Osteoblast (primary cell): ENCODE measurements around the gene STAT4. TPM values are rescaled to one million over a fixed set of nuclear protein-coding genes. Genes with fewer than 3 reads are reported as not detected.

Experiments used
- DNase-seq: peaks from one replicate; pipeline ENCODE4 v3.0.0; 2011; ENCODE audit warnings: low spot score, mixed read lengths; ENCODE audit not compliant: insufficient read length; ENCODE audit errors: missing footprints
- H2AFZ ChIP-seq: 2 replicates; pipeline ENCODE4 v1.6.0; 2011; ENCODE audit warnings: mild to moderate bottlenecking, low read length
- H3K27ac ChIP-seq: 2 replicates; pipeline ENCODE4 v1.5.1; 2011; ENCODE audit warnings: mild to moderate bottlenecking, low read depth, low read length, moderate library complexity
- H3K27me3 ChIP-seq: 2 replicates; pipeline ENCODE4 v1.6.0; 2012; ENCODE audit warnings: mild to moderate bottlenecking, control low read depth, inconsistent platforms, low read length, moderate library complexity; ENCODE audit not compliant: insufficient read depth
- H3K36me3 ChIP-seq: 2 replicates; pipeline ENCODE4 v1.5.1; 2011; ENCODE audit warnings: mild to moderate bottlenecking, low read length, control low read depth, moderate library complexity; ENCODE audit not compliant: insufficient read depth
- H3K4me1 ChIP-seq: 2 replicates; pipeline ENCODE4 v1.5.1; 2011; ENCODE audit warnings: mild to moderate bottlenecking, low read length, control low read depth, moderate library complexity; ENCODE audit not compliant: insufficient read depth
- H3K4me2 ChIP-seq: 2 replicates; pipeline ENCODE4 v1.6.0; 2011; ENCODE audit warnings: mild to moderate bottlenecking, low read length; ENCODE audit not compliant: insufficient read depth
- H3K4me3 ChIP-seq: fragments of 200-600 bp; sonication (generic); 3 replicates; pipeline ENCODE4 v1.5.1; 2012; ENCODE audit warnings: mild to moderate bottlenecking, low read length, inconsistent platforms; ENCODE audit not compliant: insufficient read depth
- H3K79me2 ChIP-seq: 2 replicates; pipeline ENCODE4 v1.6.0; 2012; ENCODE audit warnings: mild to moderate bottlenecking, low read length, control low read depth, inconsistent platforms; ENCODE audit not compliant: insufficient read depth
- H3K9me3 ChIP-seq: 2 replicates; pipeline ENCODE4 v1.5.1; 2011; ENCODE audit warnings: low read depth, low read length, control low read depth
- H4K20me1 ChIP-seq: 2 replicates; pipeline ENCODE4 v1.6.0; 2012; ENCODE audit warnings: mild to moderate bottlenecking, low read length, control low read depth; ENCODE audit not compliant: insufficient read depth
- small RNA-seq: library from RNA; depleted of rRNA; stranded (forward); fragments of <200 nt; gene quantifications from one replicate; pipeline ENCODE3, GENCODE V24; 2012
- total RNA-seq: library from RNA; depleted of rRNA; stranded (reverse); fragments of >200 nt; gene quantifications from 2 replicates; pipeline ENCODE4 v1.2.3, GENCODE V29; 2012
- TF ChIP-seq, protein P1 (sequence below): IDR thresholded peaks from 2 replicates; pipeline ENCODE4 v1.5.1; 2011; ENCODE audit warnings: mild to moderate bottlenecking, low read depth, low read length, moderate library complexity; ENCODE audit errors: extremely low read depth

Gene STAT4
- total RNA-seq, 1 donor = 16.6 TPM

DNA sequence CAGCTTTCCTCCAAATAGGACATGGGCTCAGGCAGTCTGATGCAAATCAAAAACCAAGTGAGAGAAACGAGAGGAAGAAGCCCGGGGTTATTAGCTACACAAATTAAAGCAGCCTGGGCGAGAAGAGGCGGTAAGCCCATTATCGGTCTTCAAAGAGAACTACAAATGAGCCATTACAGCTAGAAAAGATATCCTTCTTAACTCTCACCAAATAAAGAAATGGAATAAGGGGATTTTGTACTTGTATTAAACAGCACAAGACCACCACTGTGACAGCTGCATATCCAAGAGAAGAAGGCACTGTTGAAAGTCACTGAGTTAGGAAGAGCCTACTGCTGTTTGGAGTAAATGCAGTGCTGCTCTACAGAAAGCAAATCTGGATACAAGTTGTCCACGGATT, 169.5 kb downstream of the STAT4 start:
- Histone ChIP-seq H3K4me3 (no peak overlapping the region), H3K79me2 (peaks cover 2% of the 10 kb centered on the region), H3K4me1 (peaks cover 27% of the 10 kb centered on the region), H2AFZ (no peak overlapping the region), H3K36me3 (peaks cover 100% of the 10 kb centered on the region), H4K20me1 (peaks cover 32% of the 10 kb centered on the region), H3K27ac (no peak overlapping the region), H3K4me2 (no peak overlapping the region), H3K9me3 (no peaks in the 10 kb centered on the region), H3K27me3 (no peaks in the 10 kb centered on the region)
- TF ChIP-seq, protein P1, sequence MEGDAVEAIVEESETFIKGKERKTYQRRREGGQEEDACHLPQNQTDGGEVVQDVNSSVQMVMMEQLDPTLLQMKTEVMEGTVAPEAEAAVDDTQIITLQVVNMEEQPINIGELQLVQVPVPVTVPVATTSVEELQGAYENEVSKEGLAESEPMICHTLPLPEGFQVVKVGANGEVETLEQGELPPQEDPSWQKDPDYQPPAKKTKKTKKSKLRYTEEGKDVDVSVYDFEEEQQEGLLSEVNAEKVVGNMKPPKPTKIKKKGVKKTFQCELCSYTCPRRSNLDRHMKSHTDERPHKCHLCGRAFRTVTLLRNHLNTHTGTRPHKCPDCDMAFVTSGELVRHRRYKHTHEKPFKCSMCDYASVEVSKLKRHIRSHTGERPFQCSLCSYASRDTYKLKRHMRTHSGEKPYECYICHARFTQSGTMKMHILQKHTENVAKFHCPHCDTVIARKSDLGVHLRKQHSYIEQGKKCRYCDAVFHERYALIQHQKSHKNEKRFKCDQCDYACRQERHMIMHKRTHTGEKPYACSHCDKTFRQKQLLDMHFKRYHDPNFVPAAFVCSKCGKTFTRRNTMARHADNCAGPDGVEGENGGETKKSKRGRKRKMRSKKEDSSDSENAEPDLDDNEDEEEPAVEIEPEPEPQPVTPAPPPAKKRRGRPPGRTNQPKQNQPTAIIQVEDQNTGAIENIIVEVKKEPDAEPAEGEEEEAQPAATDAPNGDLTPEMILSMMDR = no peak
- DNase-seq = no peak

DNA sequence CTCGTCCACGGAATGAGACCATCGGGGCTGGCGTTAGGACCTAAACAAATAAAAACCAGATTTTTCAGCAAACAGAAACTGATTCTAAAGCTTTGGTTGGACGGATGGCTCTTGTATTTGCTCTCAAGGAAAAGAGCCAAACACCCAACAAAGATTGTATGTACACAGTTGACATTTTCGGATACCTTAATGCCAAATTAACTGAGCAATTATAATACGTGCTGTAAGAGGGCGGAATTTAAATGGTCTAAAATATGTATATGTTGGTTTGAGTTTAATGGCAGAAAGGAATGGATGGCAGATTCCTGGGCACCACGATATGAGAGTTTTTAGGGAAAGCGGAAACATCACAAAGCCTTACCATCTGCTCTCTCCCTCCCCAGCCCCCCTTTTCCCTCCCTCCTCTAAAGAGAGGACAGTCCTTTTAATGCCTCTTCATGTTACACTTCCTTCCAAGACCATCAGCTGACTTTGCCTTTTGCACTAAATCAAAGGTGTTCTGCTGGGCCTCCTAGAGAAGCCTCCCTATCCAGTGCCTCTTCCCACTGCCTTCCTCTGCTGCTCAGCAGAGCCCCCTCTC, 170.1 kb downstream of the STAT4 start:
- Histone ChIP-seq H3K4me2 (no peak overlapping the region), H3K36me3 (peaks cover 100% of the 10 kb centered on the region), H2AFZ (no peak overlapping the region), H3K27me3 (no peaks in the 10 kb centered on the region), H3K9me3 (no peaks in the 10 kb centered on the region), H3K4me3 (no peak overlapping the region), H3K4me1 (peaks cover 27% of the 10 kb centered on the region), H3K79me2 (no peaks in the 10 kb centered on the region), H4K20me1 (peaks cover 32% of the 10 kb centered on the region), H3K27ac (peak overlapping the region; percentile 10)
- DNase-seq = no peak
- TF ChIP-seq, protein P1 = no peak

DNA sequence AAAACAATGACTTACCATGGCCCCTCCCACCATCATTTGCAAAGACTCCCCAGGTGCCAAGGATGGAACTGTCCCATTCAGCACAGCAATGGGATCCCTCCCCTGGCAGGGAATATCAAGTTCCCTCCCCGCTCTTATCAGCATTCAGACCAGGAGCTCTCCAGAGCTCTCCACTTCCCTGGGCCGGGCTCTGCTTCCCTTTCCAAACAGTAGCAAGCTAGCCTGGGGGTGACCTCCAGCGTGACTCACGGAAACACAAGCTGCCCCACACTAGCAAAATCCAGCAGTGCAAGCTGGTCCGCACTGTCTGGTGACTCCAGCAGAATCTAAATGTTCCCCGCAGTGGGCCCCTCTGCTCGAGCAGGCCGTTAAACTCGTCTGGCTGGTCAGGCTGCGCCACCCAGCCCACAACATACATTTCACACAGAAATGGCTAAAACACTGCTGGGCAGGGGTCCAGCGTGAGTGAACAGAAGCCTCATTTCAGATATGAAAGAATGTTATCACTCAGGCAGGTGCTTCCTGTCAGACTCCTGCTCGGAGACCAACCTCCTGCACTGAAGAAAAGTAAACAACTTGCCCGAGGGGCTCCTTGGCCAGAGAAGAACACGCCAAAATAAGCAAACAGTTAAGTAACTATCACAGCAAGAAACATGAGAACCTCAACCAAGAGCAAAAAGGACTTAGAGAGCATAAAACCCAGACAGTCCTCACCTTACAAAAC, 170.7 kb downstream of the STAT4 start:
- H3K79me2 ChIP-seq = no peaks in the 10 kb centered on the region
- H3K27ac ChIP-seq = peak overlapping the region; percentile 10
- H3K36me3 ChIP-seq = peaks cover 100% of the 10 kb centered on the region
- TF ChIP-seq, protein P1 = no peak
- H4K20me1 ChIP-seq = peaks cover 32% of the 10 kb centered on the region
- H3K4me2 ChIP-seq = no peak overlapping the region
- no peak overlapping the region for H3K4me3 ChIP-seq
- H3K4me1 ChIP-seq = peaks cover 23% of the 10 kb centered on the region
- H2AFZ ChIP-seq = no peak overlapping the region
- DNase-seq = no peak
- H3K9me3 ChIP-seq = no peaks in the 10 kb centered on the region
- H3K27me3 ChIP-seq = no peaks in the 10 kb centered on the region

Small RNA genes within 50 kb of the gene (small RNA-seq; reads per million reads assigned to genes)
- not detected for gene RNU6-959P

Other genes starting within 250 kb of the STAT4 start
- 447 and 530 TPM in 2 replicates for gene STAT1, start 136.8 kb downstream of the STAT4 start, total RNA-seq
- 229 and 246 TPM in 2 replicates for gene MYO1B, start 94.4 kb upstream of the STAT4 start, total RNA-seq